Activated T-cell treated with anti-CD3 and anti-CD28 coated beads, Interleukin-2, amount 50 U/mL, for 1 hour (primary cell): ENCODE measurements around the gene TJP3.
A peak's percentile ranks its signal among the peaks of the same experiment; 100 is the strongest.

Source experiments
- DNase-seq: peaks from one replicate; pipeline ENCODE4 v3.0.0-alpha.2; 2020

The TJP3 gene

DNA sequence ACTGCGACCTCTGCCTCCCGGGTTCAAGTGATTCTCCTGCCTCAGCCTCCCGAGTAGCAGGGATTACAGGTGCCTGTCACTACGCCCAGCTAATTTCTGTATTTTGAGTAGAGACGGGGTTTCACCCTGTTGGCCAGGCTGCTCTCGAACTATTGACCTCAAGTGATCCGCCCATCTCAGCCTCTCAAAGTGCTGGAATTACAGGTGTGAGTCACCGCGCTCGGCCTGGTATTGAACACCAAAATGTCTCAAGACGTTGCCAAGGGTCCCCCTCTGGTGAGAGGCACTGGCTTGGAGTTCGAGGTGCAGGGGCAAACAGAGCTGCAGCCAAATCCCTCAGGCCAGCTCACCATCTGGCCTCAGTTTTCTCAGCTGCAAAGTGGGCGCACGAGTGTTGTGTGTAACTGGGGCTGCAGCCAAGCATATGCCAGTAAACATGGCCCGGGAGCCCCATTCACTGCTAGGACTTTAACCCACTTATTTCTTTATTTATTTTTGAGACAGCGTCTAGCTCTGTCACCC lies 8.0 kb downstream of the TJP3 start:
- DNase-seq = no peak

DNA sequence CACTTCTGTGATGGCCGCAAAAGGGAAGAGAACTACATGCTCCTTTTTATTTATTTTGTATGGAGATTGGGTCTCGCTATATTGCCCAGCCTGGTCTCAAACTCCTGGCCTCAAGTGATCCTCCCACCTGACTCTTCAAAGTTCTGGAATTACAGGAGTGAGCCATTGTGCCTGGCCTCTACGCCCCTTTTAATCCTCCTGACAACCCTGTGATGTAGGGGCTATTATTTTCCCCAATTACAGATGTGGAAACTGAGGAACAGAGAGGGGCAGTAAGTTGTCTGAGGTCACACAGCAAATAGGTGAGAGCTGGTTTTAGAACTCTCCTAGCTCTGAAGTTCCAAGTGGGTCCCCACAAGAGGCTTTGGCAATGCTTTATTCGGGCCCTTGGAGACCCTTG lies 11.7 kb downstream of the TJP3 start:
- DNase-seq = no peak

DNA sequence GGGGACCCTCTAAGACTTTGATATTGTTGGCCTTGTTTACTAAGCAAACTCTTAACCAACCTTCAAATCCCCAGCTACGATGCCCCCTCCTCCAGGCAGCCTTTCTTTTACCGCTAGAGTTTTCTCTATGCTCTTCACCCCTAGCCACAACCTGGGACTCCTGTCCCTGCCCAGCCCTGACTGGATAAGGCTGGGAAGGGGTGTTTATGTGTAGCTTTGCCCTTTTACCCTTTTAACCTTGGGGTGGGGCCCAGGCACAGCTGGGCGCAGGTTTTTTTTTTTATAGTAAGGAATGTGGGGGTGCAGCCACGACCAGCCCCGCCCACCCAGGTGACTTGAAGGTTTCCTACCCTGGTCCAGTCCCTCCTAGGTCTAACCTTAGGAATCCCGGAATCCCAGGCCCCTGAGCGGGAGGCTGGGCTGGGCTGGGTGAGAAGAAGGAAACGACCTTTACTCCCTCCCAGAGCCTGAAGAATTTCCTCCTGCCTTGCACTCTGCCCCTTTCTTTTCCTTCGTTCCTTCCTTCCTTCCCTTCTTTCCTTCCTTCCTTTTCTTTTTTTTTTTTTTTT lies 12.2 kb downstream of the TJP3 start:
- DNase-seq = no peak

DNA sequence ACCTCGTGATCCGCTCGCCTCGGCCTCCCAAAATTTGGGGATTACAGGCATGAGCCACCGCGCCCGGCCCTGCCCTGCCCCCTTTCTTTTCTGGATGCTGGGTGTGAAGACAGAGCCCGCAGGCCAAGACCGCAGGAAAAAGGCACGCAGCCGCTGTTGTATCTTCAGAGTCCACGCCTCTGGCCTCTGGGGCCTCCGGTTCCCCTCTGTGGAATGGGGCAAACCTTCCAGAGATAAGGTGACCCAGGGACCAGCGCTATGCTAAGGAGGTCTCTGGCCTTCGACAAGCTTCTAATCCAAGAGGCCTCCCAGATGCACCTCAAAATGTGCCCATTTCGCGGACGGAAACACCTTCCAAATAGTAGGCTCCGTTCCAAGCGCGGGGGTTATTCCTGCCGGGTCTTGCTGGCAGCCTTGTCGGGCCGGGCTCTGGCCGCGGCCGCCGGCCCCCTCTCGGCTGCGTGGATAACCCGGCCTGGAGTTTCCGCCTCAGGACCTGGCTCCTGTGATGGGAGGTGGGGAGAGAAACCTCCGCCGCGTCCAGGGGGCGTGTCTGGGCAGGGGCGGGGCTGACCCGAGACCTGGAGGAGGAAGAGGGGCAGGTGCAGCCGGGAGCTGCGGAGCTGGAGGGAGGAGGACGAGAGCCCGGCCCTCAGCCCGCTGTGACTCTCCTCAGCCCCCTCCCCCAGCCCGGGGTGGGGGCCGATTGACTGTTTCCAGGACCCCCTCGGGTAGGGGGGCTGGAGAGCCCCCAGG lies 13.1 kb downstream of the TJP3 start:
- peak; percentile 91 for DNase-seq

DNA sequence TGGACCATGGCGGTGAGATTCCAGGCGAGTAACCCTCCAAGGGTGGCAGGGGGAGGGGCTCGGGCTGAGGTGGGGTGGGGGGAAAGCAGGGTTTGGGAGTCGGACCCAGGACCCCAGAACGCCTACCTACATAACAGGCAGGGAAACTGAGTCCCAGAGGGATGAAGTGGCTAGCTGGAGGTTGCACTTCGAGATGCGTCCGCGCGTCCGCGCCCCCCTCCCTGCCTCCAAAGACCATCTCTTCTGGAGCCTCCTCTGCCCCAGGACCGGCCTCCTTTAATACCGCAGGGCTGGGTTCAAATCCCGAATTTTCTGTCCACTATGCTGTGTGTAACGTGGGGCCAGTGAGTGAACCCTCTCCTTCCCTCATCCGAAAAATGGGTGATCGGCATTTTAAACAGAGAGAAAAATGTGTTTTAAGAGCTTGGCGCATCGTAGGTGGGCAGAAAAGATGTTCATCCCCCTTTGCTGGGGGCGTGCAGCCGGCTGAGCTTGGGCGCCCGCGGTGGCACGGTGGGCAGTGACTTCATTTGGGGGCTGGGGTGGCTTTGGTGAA lies 13.8 kb downstream of the TJP3 start:
- DNase-seq = no peak

DNA sequence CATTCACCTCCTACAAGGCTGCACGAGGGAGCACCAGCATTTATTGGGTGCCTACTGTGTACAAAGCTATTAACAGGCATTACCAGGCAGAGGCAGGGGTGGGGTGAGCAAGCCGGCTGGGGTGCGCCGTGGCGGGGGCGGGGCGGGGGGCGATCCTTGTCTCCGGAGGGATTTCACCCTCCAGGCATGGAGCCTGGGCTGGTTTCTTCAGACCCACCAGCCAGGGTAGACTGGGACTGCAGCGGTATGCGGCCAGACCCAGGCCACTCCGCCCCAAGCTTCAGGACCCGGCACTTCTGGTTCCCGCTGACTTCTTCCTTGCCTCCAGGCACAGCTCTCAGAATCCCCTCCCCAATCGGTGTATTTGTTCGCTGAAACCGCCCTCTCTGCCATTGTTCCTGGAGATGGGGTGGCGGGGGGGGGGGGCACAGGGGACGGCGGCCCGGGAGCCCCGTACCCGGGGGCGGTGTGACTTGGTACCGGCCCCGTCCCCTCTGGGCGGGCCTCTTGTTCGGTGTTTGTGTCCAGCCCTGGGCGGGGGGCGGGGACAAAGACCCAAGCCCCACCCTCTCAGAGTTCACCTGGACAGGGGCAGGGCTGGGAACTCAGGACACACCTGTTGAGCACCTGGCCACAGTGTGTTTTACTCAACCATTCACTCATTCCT lies 14.4 kb downstream of the TJP3 start:
- DNase-seq = no peak

DNA sequence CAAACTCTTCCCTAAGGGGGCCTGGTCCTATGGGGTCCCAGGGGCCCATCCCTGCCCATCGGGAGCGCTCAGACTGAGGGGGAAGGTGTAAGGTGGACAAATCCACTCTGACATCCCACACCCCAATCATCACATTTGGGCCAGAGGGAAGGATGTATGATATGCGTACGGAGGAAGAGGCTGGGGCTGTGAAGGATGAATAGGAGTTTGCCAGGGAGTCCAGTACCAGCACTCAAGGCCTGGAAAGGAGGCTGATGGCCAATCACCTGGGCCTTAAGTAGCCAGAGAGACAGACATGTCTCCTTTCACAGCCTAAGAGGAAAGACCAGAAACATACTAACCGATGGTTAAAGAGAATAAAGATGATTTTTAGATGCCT lies 14.9 kb downstream of the TJP3 start:
- DNase-seq = no peak

DNA sequence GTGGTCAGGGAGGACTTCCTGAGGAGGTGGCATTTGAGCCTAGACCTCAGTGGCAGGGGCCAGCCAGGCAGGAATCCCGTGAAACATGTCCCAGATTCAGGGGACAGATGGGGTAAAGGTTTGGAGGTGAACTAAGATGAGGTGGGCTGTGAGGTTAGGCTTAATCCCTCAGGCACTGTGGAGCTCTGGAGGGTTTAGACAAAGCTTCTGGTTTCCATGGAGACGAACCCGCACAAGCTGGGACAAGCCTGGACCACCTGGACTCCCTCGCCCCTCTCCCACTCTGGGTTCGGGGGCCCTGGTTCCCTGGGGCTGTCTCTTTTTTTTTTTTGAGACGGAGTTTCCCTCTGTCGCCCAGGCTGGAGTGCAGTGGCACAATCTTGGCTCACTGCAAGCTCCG lies 15.7 kb downstream of the TJP3 start:
- DNase-seq = no peak

DNA sequence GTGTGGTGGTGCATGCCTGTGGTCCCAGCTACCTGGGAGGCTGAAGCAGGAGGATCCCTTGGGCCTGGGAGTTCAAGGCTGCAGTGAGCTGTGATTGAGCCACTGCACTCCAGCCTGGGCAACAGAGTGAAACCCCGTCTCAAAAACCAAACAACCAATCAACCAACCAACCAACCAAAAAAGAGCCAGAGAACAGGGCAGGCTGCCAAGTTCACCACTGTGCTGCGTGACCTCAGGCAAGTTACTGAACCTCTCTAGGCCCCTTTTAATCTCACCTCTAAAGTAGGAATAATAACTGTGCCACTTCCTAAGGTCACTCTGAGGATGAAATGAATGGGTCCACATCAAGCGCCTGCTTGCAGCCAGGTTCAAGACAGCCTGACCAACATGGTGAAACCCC lies 16.9 kb downstream of the TJP3 start:
- DNase-seq = no peak

DNA sequence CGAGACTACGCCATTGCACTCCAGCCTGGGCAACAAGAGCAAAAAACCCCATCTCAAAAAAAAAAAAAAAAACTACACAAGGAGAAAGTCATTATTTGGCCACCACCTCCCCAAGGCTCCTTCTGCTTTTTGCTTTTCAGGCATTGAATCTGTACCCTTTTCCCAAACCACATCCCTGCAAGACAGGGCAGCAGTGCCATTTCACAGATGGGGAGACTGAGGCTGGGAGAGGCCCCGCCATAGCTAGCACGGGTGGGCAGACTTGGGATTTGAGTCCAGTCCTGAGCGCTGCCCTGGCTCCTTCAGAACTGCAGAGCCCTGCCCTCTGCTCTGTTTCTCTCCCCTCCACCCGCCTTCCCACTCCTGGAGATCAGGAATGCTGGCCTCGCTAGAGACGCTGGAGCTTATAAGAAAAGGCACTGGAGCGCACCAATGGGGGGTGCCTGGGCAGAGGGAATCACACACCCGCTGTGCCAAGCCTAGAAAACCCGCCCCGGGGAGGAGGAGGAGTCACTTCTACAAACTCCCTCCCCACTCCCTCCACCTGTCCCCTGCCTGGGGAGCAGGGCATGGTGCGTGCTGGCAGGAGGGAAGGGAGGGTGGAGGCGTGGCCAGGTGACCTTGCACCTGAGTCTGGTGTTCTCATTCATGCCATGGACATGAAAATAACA lies 17.6 kb downstream of the TJP3 start:
- DNase-seq = no peak

DNA sequence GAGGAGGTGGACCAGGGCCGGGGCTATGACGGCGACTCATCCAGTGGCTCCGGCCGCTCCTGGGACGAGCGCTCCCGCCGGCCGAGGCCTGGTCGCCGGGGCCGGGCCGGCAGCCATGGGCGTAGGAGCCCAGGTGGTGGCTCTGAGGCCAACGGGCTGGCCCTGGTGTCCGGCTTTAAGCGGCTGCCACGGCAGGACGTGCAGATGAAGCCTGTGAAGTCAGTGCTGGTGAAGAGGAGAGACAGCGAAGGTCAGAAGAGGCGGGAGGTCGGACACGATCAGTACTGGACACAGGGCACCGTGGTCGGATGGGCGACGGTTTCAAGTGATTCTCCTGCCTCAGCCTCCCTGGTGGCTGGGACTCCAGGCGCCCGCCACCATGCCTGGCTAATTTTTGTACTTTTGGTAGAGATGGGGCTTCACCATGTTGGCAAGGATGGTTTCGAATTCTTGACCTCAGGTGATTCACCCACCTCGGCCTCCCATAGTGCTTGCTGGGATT lies 22.3 kb downstream of the TJP3 start:
- DNase-seq = no peak

DNA sequence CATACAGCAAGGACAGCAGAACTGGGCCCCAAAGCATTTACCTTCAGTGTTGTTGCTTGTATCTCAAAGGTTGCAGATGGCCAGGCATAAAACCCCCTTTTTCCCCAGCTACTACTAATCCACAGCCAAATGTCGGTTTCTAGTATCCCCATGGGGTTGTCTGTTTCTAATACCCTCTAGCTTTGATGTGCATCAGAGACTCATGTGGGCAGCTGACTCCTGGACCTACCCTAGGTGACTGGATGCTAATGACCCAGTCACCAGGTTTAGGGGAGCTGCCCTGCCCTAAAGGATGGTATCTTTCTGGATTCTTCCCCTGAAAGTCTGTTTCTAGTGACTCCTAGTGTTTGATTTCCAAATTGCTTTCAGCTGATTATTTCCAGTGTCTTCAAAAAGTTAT lies 23.9 kb downstream of the TJP3 start:
- no peak for DNase-seq

DNA sequence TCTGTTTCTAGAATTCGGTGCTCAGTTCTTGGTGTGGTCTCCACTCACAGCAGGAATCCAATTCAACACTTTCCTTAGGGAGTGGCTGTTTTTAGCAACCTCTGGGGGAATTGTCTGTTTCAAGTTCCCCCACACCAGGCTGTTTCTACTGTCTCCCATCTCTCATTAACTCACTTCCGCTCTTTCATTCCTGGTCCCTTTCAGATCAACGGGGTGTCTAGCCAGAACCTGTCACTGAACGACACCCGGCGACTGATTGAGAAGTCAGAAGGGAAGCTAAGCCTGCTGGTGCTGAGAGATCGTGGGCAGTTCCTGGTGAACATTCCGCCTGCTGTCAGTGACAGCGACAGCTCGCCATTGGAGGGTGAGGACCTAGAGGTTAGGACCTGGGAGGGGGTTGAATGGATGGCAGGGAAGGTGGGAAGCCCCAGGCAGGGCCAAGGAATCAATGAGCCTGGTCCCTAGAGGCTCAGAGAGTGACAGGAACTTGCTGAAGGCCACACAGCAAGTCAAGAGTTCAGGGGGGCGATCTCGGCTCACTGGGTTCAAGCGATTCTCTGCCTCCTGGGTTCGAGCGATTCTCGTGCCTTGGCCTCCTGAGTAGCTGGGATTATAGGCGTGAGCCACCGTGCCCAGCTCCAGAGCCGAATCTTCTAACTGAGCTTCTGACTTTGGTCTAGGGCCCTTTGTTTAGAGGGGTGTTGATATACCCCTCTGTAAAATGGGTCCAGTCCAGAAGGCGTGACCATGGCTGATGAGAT lies 25.5 kb downstream of the TJP3 start:
- DNase-seq = no peak

DNA sequence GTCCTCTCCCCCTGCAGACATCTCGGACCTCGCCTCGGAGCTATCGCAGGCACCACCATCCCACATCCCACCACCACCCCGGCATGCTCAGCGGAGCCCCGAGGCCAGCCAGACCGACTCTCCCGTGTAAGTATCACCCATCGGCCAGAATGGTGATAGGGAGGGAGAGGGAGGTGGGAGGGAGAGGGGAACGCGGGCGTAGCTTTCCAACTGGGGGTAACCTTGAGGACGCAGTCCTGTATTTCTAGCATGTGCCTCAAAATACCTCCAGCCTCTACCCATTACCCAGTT lies 26.1 kb downstream of the TJP3 start:
- no peak for DNase-seq

DNA sequence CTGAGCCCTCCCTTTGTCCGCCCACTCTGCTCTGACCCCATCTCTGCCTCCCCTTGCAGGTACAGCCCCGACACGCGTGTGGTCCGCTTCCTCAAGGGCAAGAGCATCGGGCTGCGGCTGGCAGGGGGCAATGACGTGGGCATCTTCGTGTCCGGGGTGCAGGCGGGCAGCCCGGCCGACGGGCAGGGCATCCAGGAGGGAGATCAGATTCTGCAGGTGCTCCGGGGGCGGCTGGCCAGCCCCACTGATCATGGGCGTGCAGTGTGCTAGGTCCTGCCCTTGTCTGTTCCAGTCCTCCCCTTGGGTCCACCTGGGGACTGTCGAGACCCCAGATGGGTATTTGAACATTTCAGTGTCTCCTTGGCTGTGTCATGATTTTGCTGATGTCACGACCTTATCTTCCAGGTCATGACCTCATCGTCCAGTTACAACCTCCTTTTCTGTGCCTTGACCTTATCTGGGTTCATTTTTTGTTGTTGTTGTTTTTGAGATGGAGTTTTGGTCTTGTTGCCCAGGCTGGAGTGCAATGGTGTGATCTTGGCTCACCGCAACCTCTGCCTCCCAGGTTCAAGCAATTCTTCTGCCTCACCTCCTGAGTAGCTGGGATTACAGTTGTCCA lies 28.0 kb downstream of the TJP3 start:
- no peak for DNase-seq

DNA sequence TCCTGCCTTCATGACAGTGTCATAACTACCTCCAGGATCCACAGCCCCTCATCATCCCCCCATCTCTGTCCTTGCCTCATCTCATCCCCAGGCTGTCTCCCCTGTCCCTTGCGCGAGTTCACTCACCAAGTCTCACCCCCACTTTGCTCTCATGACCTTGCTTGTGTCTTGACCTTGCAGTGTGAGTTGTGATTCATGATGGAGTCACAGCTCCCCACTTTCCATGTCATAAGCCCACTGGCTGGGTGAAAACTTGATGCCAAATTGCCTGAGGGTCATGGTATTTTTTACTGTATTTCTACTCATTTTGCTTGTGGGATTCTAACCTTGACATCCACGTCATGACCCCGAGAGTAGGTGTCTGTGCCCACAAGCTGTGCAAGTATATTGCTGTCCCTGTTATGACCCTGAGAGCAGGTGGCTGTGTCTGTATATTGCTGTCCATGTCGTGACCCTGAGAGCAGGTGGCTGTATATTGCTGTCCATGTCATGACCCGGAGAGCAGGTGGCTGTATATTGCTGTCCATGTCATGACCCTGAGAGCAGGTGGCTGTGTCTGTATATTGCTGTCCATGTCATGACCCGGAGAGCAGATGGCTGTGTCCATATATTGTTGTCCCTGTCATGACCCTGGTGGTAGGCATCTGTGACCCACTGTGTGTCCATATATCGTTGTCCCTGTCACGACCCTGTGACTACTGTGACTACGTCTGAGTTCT lies 29.5 kb downstream of the TJP3 start:
- no peak for DNase-seq

DNA sequence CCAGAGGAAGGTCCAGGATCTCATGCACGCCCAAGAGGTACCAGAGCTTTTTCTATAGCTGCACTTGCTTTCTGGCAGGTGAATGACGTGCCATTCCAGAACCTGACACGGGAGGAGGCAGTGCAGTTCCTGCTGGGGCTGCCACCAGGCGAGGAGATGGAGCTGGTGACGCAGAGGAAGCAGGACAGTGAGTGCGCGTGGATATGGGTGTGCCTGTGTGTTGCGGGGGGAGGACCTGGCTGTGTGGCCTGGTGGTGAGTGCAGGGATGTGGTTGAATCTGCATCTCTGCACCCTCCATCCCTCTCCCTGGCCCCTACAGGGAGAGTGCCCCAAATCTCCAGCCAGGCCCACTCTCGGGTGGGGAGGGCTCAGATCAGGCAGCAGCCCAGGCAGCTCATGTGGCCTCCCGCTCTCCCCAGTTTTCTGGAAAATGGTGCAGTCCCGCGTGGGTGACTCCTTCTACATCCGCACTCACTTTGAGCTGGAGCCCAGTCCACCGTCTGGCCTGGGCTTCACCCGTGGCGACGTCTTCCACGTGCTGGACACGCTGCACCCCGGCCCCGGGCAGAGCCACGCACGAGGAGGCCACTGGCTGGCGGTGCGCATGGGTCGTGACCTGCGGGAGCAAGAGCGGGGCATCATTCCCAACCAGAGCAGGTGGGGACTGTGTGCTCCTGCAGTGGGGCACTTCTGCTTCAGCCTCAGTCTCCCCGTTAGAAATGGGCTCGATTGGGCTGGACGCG lies 30.5 kb downstream of the TJP3 start:
- DNase-seq = no peak

DNA sequence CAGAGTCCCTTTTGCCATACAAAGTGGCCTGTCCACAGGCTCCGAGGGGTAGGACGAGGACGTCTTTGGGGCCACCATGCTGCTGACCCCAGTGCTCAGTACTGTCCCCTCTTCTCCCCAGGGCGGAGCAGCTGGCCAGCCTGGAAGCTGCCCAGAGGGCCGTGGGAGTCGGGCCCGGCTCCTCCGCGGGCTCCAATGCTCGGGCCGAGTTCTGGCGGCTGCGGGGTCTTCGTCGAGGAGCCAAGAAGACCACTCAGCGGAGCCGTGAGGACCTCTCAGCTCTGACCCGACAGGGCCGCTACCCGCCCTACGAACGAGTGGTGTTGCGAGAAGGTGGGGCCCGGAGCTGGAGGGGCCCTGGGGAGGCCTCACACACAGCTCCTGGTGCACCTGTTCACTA lies 32.2 kb downstream of the TJP3 start:
- no peak for DNase-seq

DNA sequence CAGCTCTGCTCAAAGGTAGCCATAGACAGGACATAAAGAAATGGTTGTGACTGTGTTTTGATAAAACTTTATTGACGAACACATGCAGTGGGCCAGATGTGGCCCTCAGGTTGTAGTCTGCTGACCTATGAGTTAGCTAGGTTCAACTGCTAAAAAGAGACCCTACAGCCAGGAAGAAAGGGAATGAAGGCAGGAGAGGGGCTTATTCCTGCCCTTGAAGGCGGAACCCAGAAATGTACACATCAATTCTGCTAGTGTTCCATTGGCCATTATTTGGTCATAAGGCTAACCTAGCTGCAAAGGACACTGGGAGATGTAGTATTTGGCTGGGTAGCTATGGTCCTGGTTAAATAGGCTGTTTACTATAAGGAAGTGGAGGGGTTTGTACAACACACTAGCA lies 35.3 kb downstream of the TJP3 start:
- no peak for DNase-seq

DNA sequence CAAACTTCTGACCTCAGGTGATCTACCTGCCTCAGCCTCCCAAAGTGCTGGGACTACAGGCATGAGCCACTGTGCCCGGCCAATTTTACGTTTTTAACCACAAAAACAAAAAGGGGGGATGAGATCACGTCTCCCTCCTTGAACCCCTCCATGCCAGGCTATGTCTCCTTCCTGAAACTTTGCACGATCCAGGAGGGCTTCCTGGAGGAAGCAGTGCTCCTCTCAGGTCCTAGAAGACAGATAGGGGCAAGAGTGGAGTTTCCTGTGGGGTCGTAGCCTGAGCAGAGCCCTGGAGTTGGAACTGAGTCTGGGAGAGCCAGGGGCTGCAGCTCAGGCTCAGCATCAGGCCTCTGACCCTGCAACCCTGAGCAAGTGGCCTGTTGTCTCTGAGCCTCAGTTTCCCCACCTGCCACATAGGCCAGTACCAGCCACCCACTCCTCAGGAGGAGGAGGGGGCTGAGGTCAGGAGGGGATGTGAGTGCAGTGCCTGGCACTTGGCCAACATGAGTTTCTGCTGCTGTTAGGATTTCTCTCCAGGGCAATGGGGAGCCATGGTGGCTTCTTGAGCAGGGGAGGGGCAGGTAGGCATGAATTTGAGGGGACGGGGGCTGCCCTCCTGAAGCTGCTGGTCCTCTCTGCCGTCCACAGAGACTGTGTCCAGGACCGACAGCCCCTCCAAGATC lies 37.3 kb downstream of the TJP3 start:
- no peak for DNase-seq
